HCT116 (cell line): ENCODE measurements around the gene OR8D2. TPM values are rescaled to one million over a fixed set of nuclear protein-coding genes. Genes with fewer than 3 reads are reported as not detected.

Source experiments
- ATAC-seq: fragments of 200-7000 bp; cut with Tn5 transposase; 2 replicates; pipeline ENCODE4 v1.9.1; 2020; ENCODE audit warnings: mild to moderate bottlenecking, moderate library complexity
- Bru-seq: library from RNA; stranded (reverse); fragments of 400-500 nt; gene quantifications from one replicate; lab custom pipeline; 2021; lab: Mats Ljungman, UMichigan
- BruChase-seq, 2 experiments: library from RNA; stranded (reverse); fragments of 400-500 nt; gene quantifications; one replicate each; lab custom pipeline; 2021; lab: Mats Ljungman, UMichigan
- BruUV-seq: library from RNA; stranded (reverse); fragments of 400-500 nt; replicated peaks from 2 replicates; lab custom pipeline; 2021; lab: Mats Ljungman, UMichigan
- CTCF ChIA-PET: fragments of 300-600 bp; sonication (Branson Sonifier 250); formaldehyde crosslinking; loops from one replicate; lab custom pipeline; 2021; ENCODE audit warnings: antibody characterized with exemption; lab: Charles Lee
- POLR2A ChIA-PET: fragments of 300-600, 350-600 bp; sonication (Branson Sonifier 250); formaldehyde crosslinking; loops from one replicate; lab custom pipeline; 2021; ENCODE audit warnings: antibody characterized with exemption; lab: Charles Lee
- RAD21 ChIA-PET, 2 experiments: fragments of 300-600 bp; sonication (Branson Sonifier 250); formaldehyde crosslinking; loops; one replicate each; lab custom pipeline; 2023; ENCODE audit warnings: low total read pairs in 2 of 2; ENCODE audit not compliant: uncharacterized antibody in 2 of 2, unreplicated experiment in 2 of 2, low non-redundant PET in 1 of 2; lab: Charles Lee
- DNase-seq: peaks from one replicate; pipeline ENCODE4 v3.0.0-alpha.2; 2010; ENCODE audit warnings: low read depth, low spot score
- H2AFZ ChIP-seq: fragments of 200-600 bp; shearing (Covaris generic), sonication (generic); 2 replicates; pipeline ENCODE4 v1.6.1; 2017; ENCODE audit warnings: low read depth, mixed run types, mixed read lengths, antibody characterized with exemption, low read length; ENCODE audit not compliant: poor library complexity, severe bottlenecking
- H3K27ac ChIP-seq: 2 replicates; pipeline ENCODE4 v1.5.1; 2012; ENCODE audit warnings: low read depth, low read length
- H3K27me3 ChIP-seq: fragments of 200-600 bp; sonication (generic); 2 replicates; pipeline ENCODE4 v1.6.1; 2016; ENCODE audit warnings: mixed run types, low read length, mixed read lengths; ENCODE audit not compliant: insufficient read depth
- H3K36me3 ChIP-seq, 2 experiments: fragments of 200-500 bp in 1 of 2; fragments of 200-600 bp in 1 of 2; sonication (Bioruptor generic) in 1 of 2; sonication (generic) in 1 of 2; 2 replicates each; pipeline versions ENCODE4 v1.5.1 to v1.6.1; 2014 to 2016; ENCODE audit warnings: low read length in 2 of 2, inconsistent platforms in 1 of 2, mixed read lengths in 1 of 2, mixed run types in 1 of 2; ENCODE audit not compliant: insufficient read depth in 2 of 2, control insufficient read depth in 1 of 2
- H3K4me1 ChIP-seq, 2 experiments: fragments of 200-600 bp in 1 of 2; sonication (generic) in 1 of 2; 2 replicates each; pipeline versions ENCODE4 v1.5.1 to v1.6.1; 2012 to 2017; ENCODE audit warnings: low read length in 2 of 2, inconsistent platforms in 1 of 2, mild to moderate bottlenecking in 1 of 2, mixed read lengths in 1 of 2, mixed run types in 1 of 2, moderate library complexity in 1 of 2; ENCODE audit not compliant: insufficient read depth in 2 of 2, control insufficient read depth in 1 of 2
- H3K4me2 ChIP-seq: fragments of 200-600 bp; sonication (generic); 2 replicates; pipeline ENCODE4 v1.6.1; 2017; ENCODE audit warnings: mixed run types, low read length, mixed read lengths
- H3K4me3 ChIP-seq, 2 experiments: fragments of 200-600 bp in 1 of 2; sonication (generic) in 1 of 2; replicated peaks in 1 of 2; 2 replicates each; pipeline ENCODE4 v1.5.1; 2011 to 2016; ENCODE audit warnings: low read length in 2 of 2, control low read depth in 1 of 2, low read depth in 1 of 2, mild to moderate bottlenecking in 1 of 2, mixed read lengths in 1 of 2, mixed run types in 1 of 2
- H3K79me2 ChIP-seq: fragments of 200-600 bp; sonication (generic); 2 replicates; pipeline ENCODE4 v1.6.1; 2017; ENCODE audit warnings: mild to moderate bottlenecking, mixed run types, low read length, moderate library complexity, mixed read lengths; ENCODE audit not compliant: insufficient read depth
- H3K9ac ChIP-seq: fragments of 200-600 bp; sonication (generic); 2 replicates; pipeline ENCODE4 v1.6.1; 2016; ENCODE audit warnings: low read length, mixed read lengths
- H3K9me2 ChIP-seq: fragments of 200-600 bp; sonication (generic), shearing (Covaris generic); 2 replicates; pipeline ENCODE4 v1.6.1; 2017; ENCODE audit warnings: mixed run types, mild to moderate bottlenecking, moderate library complexity; ENCODE audit not compliant: insufficient read depth
- H3K9me3 ChIP-seq, 2 experiments: fragments of 200-500 bp in 1 of 2; fragments of 200-600 bp in 1 of 2; sonication (Bioruptor generic) in 1 of 2; sonication (generic) in 1 of 2; 2 replicates each; pipeline ENCODE4 v1.6.1; 2014 to 2017; ENCODE audit warnings: low read length in 2 of 2, mixed read lengths in 2 of 2, inconsistent platforms in 1 of 2, low read depth in 1 of 2, mild to moderate bottlenecking in 1 of 2, mixed run types in 1 of 2, moderate library complexity in 1 of 2; ENCODE audit not compliant: control insufficient read depth in 1 of 2, insufficient read depth in 1 of 2
- H4K20me1 ChIP-seq: fragments of 200-600 bp; sonication (generic), shearing (Covaris generic); 2 replicates; pipeline ENCODE4 v1.6.1; 2017; ENCODE audit warnings: mixed run types, mild to moderate bottlenecking, moderate library complexity; ENCODE audit not compliant: insufficient read depth
- CTCF ChIP-seq, 3 experiments: fragments of 200-600 bp in 1 of 3; sonication (generic) in 1 of 3; IDR thresholded peaks in 2 of 3; conservative IDR thresholded peaks in 1 of 3; 2 replicates each; pipeline ENCODE4 v1.5.1; 2012 to 2017; ENCODE audit warnings: low read depth in 2 of 3, low read length in 2 of 3, antibody characterized with exemption in 1 of 3, borderline replicate concordance in 1 of 3, control low read depth in 1 of 3, mild to moderate bottlenecking in 1 of 3, mixed read lengths in 1 of 3, mixed run types in 1 of 3, moderate library complexity in 1 of 3; ENCODE audit not compliant: insufficient read depth in 1 of 3
- ELF1 ChIP-seq: IDR thresholded peaks from 2 replicates; pipeline ENCODE4 v1.6.1; 2012; ENCODE audit warnings: low read depth, borderline replicate concordance
- EZH2 ChIP-seq: fragments of 200-600 bp; sonication (generic); IDR thresholded peaks from 2 replicates; pipeline ENCODE4 v1.6.1; 2017; ENCODE audit warnings: antibody characterized with exemption, mixed run types
- EZH2phosphoT487 ChIP-seq: fragments of 200-600 bp; IDR thresholded peaks from 2 replicates; pipeline ENCODE4 v1.6.1; 2018; ENCODE audit warnings: antibody characterized with exemption, borderline replicate concordance
- FOSL1 ChIP-seq: IDR thresholded peaks from 2 replicates; pipeline ENCODE4 v1.6.1; 2012; ENCODE audit warnings: low read depth
- JUND ChIP-seq: IDR thresholded peaks from 2 replicates; pipeline ENCODE4 v1.6.1; 2012
- POLR2AphosphoS5 ChIP-seq: IDR thresholded peaks from 2 replicates; pipeline ENCODE4 v1.6.1; 2011; ENCODE audit warnings: mild to moderate bottlenecking, low read depth, low read length, moderate library complexity
- REST ChIP-seq: IDR thresholded peaks from 2 replicates; pipeline ENCODE4 v1.6.1; 2012; ENCODE audit warnings: low read depth
- SP1 ChIP-seq: IDR thresholded peaks from 2 replicates; pipeline ENCODE4 v1.6.1; 2012; ENCODE audit warnings: low read depth
- ZBTB33 ChIP-seq: IDR thresholded peaks from 2 replicates; pipeline ENCODE4 v1.6.1; 2011; ENCODE audit warnings: mild to moderate bottlenecking, low read length, moderate library complexity; ENCODE audit not compliant: insufficient replicate concordance; ENCODE audit errors: extremely low read depth
- ZFX ChIP-seq: fragments of 450-650 bp; IDR thresholded peaks from 2 replicates; pipeline ENCODE4 v1.6.1; 2017
- intact Hi-C: fragments of 100-400 bp; cut with micrococcal nuclease; formaldehyde crosslinking; loops from 2 replicates; pipeline ENCODE4 v1.10.0; 2022
- long read RNA-seq: library from polyadenylated mRNA; unstranded; transcript quantifications from one replicate; pipeline ENCODE4 v2.0.0, GENCODE V29; 2021; ENCODE audit not compliant: unreplicated experiment
- polyA plus RNA-seq: library from polyadenylated mRNA; unstranded; fragments of >200 nt; gene quantifications from 2 replicates; pipeline ENCODE4 v1.2.1, GENCODE V29; 2012; ENCODE audit warnings: missing spikeins
- total RNA-seq: library from RNA; stranded (reverse); gene quantifications from one replicate; pipeline ENCODE4 v1.2.1, GENCODE V29; 2021; ENCODE audit not compliant: unreplicated experiment

The OR8D2 gene
- not detected for total RNA-seq
- polyA plus RNA-seq, result not detected in 2 replicates
- Bru-seq, nascent RNA, result not detected
- BruChase-seq, experiment 1, labeled RNA remaining after a 6-hour chase, result not detected
- BruChase-seq, experiment 2, labeled RNA remaining after a 2-hour chase, result not detected
- long read RNA-seq, result 0 reads

- Histone ChIP-seq H3K79me2 (no peaks in the 10 kb centered on the region), H3K9ac (no peak within 1 kb of the TSS), H3K4me2 (no peak within 1 kb of the TSS), H3K4me3 (no peak within 1 kb of the TSS), H3K9me3 (no peaks in the 10 kb centered on the region), H3K36me3 (no peaks in the 10 kb centered on the region), H3K9me2 (no peaks in the 10 kb centered on the region), H4K20me1 (no peaks in the 10 kb centered on the region), H3K4me1 (no peaks in the 10 kb centered on the region), H3K27me3 (peaks cover 39% of the 10 kb centered on the region), H2AFZ (no peak within 1 kb of the TSS), H3K27ac (no peak within 1 kb of the TSS)
- ChIA-PET CTCF (no interaction called here), POLR2A (no interaction called here), RAD21 (no interaction called here)
- DNase-seq (no peak), ATAC-seq (no peak)
- BruUV-seq, result no TSS peak
- TF ChIP-seq ZFX (no peak), ELF1 (no peak), JUND (no peak), EZH2 (no peak), FOSL1 (no peak)
- intact Hi-C loops, result no loop called here
Observed at GRCh38 chr11:124320097-124320496, at the start of gene OR8D2. TSS of gene OR8D2 (minus strand) at chr11:124320197. CDS start at chr11:124320197, 0 bp downstream.

GRCh38 chr11:124359566-124359965 lies 39.6 kb upstream of the OR8D2 start:
- Histone ChIP-seq H2AFZ (no peak overlapping the region), H4K20me1 (no peaks in the 10 kb centered on the region), H3K9ac (no peak overlapping the region), H3K4me1 (no peaks in the 10 kb centered on the region), H3K36me3 (no peaks in the 10 kb centered on the region), H3K79me2 (no peaks in the 10 kb centered on the region), H3K27ac (no peak overlapping the region), H3K27me3 (peaks cover 56% of the 10 kb centered on the region), H3K4me2 (no peak overlapping the region), H3K9me3 (no peaks in the 10 kb centered on the region), H3K4me3 (no peak overlapping the region), H3K9me2 (no peaks in the 10 kb centered on the region)
- TF ChIP-seq REST (no peak), CTCF (IDR thresholded peaks at IDR 0.05 in 2 of 3, conservative IDR thresholded peaks at IDR 0.05 in 1 of 3; ENCODE audit: borderline replicate concordance in 1 of 3, insufficient read depth in 1 of 3, low read depth in 2 of 3, low read length in 2 of 3) (no peak), POLR2AphosphoS5 (no peak), SP1 (no peak), JUND (no peak), ZBTB33 (no peak), EZH2phosphoT487 (no peak)
- no peak for DNase-seq
- ChIA-PET CTCF (no interaction called here), POLR2A (no interaction called here), RAD21 (no interaction called here)
- no TSS peak for BruUV-seq
- intact Hi-C loops, result no loop called here
- ATAC-seq, result no peak
